ENCODE measurements around the gene ALPK1. TPM values are rescaled to one million over a fixed set of nuclear protein-coding genes. Genes with fewer than 3 reads are reported as not detected.

The ALPK1 gene
- total RNA-seq, 1 donor from 2014 or later = 27.0 TPM

GRCh38 chr4:112327965-112328733 is 31.0 kb downstream of the ALPK1 start:
- DNase-seq (ENCODE audit: low spot score) = peak; percentile 55

DNA sequence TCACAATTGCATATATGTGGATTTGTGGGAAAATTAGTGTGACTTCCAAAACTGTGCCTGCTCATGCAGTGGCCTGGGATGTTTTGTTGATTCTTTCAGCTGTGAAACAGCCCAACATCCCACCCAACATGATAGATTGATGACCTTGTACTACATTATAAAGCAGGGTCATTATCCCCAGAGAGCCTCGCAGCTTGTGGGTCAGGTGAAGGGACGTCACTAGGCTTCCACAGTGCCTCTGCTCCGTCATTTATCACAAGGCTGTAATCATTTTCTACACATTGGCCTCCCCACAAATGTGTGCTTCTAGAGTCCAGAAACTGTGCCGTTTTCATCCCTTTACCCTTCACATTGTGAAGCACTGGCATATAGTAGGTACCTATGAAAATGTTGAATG is 31.6 kb downstream of the ALPK1 start:
- DNase-seq (ENCODE audit: low spot score) = no peak

DNA sequence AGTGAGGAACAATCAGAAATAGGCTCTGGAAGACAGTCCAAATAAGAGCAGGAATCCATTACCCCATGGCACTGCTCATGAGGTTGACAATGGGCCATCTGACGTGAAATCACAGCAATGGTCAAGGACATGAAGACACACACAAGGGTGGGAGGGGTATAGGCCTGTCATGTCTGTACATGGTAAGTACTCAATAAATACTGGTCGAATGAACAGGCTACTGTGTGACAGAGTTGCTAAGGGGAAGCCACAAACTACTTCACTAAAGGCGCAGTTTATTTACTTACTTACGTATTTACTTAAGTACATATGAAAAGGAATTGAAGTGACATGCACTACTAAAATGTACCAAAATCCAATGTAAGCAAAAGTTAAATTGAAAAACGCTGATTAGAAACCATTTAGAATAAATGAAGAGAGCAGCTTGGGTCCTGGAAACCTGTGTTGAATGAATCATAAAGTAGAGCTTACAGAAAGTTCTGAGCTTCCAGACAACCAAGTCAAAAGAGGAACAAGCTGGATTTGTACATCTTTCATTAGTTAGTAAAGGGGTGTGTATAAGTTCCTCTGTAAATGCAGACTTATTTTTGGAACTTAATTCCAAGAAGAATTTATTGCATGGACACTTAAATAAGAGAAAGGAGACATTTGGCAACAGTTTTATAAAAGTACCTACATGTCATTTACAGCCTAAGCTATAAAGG is 32.7 kb downstream of the ALPK1 start:
- no peak for DNase-seq (ENCODE audit: low spot score)

GRCh38 chr4:112330921-112331320 is 33.8 kb downstream of the ALPK1 start:
- DNase-seq (ENCODE audit: low spot score) = no peak

GRCh38 chr4:112332398-112332797 is 35.2 kb downstream of the ALPK1 start:
- no peak for DNase-seq (ENCODE audit: low spot score)

DNA sequence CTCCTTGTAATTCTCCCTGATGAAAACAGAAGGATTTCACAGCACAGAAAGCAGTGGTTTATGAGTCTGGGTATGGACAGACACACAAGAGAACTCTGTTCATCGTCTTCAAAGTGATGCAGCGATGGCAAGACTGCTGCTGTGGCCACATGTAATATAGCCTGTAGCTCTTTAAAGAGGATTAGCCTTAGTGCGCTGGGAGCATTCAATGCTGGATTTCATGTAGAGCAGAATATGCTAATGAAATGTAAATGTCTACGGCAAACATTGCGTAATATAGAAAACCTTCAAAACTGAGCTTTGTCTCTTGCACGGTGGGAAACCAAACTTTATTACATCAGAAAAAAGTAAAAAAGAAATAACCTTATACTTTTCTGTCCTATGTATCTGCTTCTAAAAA is 42.9 kb downstream of the ALPK1 start:
- peak; percentile 24 for DNase-seq (ENCODE audit: low spot score)

DNA sequence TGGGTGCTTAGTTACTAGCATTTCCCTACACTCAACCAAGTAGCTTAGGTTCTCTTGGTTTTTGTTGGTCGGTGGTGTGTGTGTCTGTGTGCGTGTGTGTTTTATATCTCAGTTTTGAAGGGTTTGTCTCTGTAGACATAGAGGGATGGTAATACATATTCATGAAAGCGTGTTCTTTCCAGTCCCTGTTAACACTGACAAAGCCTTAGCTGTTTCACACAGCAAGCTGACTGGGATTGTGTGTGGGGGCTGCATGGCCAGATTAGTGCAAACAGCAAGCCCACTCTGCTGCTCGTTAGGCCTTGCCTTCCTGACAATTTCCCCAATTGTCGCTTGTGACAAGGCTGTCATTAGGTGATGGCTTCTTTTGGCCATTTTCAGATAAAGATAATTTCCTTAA is 43.9 kb downstream of the ALPK1 start:
- no peak for DNase-seq (ENCODE audit: low spot score)

- no peak for DNase-seq (ENCODE audit: low spot score)
Measured at GRCh38 chr4:112343330-112344080, 46.3 kb downstream of the ALPK1 start.

GRCh38 chr4:112348488-112349158 is 51.5 kb downstream of the ALPK1 start:
- peak; percentile 43 for DNase-seq (ENCODE audit: low spot score)

GRCh38 chr4:112352736-112353135 is 55.6 kb downstream of the ALPK1 start:
- no peak for DNase-seq (ENCODE audit: low spot score)

DNA sequence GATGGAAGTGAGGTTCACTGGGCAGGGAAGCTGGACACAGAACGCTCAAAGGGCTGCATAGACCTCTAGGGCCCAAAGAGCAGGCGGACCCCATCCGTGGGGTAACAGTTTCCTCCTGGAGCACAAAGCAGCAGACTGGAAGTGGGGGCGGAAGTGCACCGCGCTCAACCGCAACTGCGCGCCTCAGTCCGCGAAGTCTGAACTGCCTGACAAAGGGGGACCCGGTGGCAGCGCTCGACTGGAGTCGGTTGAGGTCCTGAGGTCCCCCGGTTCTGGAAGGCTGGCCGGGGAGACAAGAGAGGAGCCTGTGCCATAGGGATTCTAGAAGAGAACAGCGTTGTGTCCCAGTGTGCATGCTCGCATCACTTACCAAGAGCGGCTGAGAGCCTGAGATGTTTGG is 58.5 kb downstream of the ALPK1 start:
- DNase-seq (ENCODE audit: low spot score) = no peak

DNA sequence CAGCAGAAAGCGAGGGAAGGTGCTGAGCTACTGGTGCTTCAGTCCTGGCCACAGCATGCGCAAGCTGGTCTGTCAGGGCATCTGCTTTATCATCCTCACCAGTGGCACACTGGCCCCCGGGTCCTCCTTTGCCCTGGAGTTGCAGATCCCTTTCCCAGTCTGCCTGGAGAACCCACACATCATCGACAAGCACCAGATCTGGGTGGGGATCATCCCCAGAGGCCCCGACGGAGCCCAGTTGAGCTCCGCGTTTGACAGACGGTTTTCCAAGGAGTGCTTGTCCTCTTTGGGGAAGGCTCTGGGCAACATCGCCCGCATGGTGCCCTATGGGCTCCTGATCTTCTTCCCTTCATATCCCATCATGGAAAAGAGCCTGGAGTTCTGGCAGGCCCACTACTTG is 60.3 kb downstream of the ALPK1 start:
- no peak for DNase-seq (ENCODE audit: low spot score)

DNA sequence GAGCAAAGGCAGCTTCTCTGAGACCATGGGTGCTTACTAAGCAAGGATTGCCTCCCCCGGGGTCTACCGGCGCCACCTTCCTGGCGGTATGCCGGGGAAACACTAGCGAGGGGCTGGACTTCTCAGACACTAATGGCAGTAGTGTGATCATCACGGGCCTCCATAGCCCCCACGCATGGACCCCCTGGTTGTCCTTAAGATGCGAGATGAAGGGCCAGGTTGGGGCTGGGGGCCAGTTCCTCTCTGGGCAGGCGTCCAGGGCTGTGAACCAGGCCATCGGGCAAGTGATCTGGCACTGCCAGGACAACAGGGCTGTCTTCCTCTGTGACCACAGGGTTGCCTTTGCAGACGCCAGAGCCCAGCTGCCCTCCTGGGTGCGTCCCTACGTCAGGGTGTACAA is 60.7 kb downstream of the ALPK1 start:
- no peak for DNase-seq (ENCODE audit: low spot score)

DNA sequence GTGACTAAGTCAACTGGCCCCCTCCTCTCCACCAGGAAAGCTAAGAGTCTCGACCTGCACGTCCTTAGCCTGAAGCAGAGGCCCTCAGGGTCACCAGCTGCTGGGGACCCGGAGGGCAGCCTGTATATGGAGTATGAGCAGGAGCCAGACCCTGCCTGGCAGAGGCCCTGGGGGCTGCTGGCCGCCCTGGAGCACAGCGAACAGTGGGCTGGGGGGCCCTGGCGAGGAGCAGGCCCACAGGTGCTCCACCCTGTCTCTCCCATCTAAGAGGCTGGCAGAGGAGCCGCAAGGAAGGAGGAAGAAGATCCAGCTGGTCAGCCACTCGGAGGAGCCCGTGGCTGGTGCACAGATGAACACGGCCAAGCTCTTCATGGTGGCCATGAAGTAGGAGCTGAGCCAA is 61.2 kb downstream of the ALPK1 start:
- DNase-seq (ENCODE audit: low spot score) = no peak

DNA sequence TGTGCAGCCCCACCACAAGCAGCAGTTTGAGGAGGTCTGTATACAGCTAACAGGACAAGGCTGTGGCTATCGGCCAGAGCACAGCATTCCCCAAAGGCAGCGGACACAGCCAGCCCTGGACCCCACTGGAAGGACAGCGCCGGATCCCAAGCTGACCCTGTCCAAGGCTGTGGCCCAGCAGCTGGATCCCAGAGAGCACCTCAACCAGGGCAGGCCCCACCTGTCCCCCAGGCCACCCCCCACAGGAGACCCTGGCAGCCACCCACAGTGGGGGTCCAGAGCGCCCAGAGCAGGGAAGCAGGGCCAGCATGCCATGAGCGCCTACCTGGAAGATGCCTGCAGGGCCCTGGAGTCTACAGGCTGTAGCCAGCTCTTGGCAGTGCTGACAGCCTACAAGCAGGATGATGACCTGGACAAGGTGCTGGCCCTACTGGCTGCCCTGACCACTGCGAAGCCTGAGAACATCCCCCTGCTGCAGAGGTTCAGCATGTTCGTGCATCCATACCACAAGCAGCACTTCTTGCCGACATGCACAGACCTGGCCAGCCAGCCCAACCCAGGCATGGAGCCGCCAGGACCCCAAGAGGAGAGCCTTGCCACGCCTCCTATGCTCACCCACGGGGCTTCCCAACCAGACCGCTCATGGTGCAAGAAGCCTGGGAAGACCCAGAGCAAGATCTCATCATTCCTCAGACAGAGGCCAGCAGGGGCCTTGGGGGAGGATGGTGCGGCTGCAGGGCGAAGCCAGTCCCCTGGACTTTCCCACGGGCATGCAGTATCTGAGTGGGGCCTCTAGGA is 62.0 kb downstream of the ALPK1 start:
- no peak for DNase-seq (ENCODE audit: low spot score)

- DNase-seq (ENCODE audit: low spot score) = no peak
Measured at GRCh38 chr4:112361181-112361791, 64.1 kb downstream of the ALPK1 start.

- DNase-seq (ENCODE audit: low spot score) = no peak
Measured at GRCh38 chr4:112370466-112370865, 73.3 kb downstream of the ALPK1 start.

- no peak for DNase-seq (ENCODE audit: low spot score)
Measured at GRCh38 chr4:112371361-112371760, 74.2 kb downstream of the ALPK1 start.

DNA sequence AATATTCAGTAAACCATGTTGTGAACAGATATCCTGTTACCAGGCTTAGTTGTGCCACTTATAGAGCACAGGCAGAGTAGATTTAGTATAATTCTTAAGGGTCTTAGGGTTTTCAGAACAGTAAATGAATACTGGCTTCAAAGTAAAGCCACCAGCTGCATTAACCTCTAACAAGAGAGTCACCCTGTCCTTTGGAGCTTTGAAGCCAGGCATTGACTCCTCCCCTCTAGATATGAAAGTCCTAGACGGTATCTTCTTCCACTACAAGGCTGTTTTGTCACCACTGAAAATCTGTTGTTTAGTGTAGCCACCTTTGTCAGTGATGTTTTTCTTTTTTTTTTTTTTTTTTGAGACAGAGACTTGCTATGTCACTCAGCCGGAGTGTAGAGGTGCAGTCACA is 77.7 kb downstream of the ALPK1 start:
- no peak for DNase-seq (ENCODE audit: low spot score)

DNA sequence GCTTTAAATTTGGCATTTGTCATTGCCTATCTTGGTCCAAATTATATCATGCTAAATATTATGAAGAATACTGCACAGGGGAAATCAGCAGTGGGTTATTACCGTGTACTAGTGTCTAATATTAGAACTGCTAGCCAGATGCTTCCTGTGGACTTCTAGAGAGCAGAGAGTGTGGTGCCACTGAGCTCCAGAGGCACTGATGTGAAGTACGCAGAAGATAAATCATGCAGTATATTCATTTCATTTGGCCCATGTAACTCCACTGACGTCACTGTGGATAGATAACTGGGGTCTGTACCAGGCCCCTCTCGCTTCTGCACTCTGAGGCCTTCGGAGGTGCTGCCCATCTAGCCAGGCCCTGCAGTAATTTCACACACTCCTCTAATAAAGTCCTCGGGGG is 80.0 kb downstream of the ALPK1 start:
- no peak for DNase-seq (ENCODE audit: low spot score)
